ENCODE measurements around the gene DEPP1.

DEPP1 gene

GRCh38 chr10:44971935-44972757 lies 6.5 kb downstream of the DEPP1 start:
- DNase-seq (ENCODE audit: low read depth) = no peak
- TF ChIP-seq CTCF (IDR thresholded peaks at IDR 0.05; ENCODE audit: low read depth, low read length) (no peak), MYC (IDR thresholded peaks at IDR 0.05; ENCODE audit: low read depth, low read length) (no peak), MAX (IDR thresholded peaks at IDR 0.05; ENCODE audit: low read depth, low read length) (no peak), POLR2A (IDR thresholded peaks at IDR 0.05; ENCODE audit: extremely low read depth, insufficient read length) (no peak)
- no peak overlapping the region for H3K4me3 ChIP-seq (ENCODE audit: low read depth, low read length)

- TF ChIP-seq MAX (IDR thresholded peaks at IDR 0.05; ENCODE audit: low read depth, low read length) (no peak), POLR2A (IDR thresholded peaks at IDR 0.05; ENCODE audit: extremely low read depth, insufficient read length) (no peak), MYC (IDR thresholded peaks at IDR 0.05; ENCODE audit: low read depth, low read length) (no peak), CTCF (IDR thresholded peaks at IDR 0.05; ENCODE audit: low read depth, low read length) (no peak)
- no peak overlapping the region for H3K4me3 ChIP-seq (ENCODE audit: low read depth, low read length)
- no peak for DNase-seq (ENCODE audit: low read depth)
Observed at GRCh38 chr10:44971434-44971833, 7.2 kb downstream of the DEPP1 start.

DNA sequence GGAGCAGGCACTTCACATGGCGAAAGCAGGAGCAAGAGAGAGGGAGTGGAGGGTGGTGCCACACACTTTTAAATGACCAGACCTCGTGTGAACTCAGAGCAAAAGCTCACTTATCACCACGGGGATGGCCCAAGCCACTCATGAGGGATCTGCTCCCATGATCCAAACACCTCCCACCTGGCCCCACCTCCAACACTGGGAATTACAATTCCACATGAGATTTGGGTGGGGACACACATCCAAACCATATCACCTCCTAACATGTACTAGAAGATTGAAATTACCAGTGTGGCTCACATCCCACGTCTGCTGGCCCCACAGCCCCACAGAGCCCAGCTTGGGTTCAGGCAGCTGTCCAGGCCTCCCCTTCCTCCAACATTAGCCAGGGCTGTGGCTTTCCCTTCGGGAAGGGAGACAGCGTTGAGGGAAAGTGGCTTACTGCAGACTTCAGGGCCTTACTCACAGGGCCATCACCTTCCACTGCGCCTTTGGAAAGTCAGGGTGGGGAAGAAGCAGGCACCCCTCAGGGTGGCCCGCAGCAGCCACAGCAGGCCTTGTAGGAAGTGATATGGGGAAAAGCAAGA lies 7.7 kb downstream of the DEPP1 start:
- DNase-seq (ENCODE audit: low read depth) = no peak
- TF ChIP-seq MAX (IDR thresholded peaks at IDR 0.05; ENCODE audit: low read depth, low read length) = no peak
- TF ChIP-seq CTCF (IDR thresholded peaks at IDR 0.05; ENCODE audit: low read depth, low read length) = no peak
- TF ChIP-seq POLR2A (IDR thresholded peaks at IDR 0.05; ENCODE audit: extremely low read depth, insufficient read length) = no peak
- no peak for TF ChIP-seq MYC (IDR thresholded peaks at IDR 0.05; ENCODE audit: low read depth, low read length)

GRCh38 chr10:44969854-44970253 lies 8.8 kb downstream of the DEPP1 start:
- no peak for DNase-seq (ENCODE audit: low read depth)
- H3K4me3 ChIP-seq (ENCODE audit: low read depth, low read length) = no peak overlapping the region
- TF ChIP-seq CTCF (IDR thresholded peaks at IDR 0.05; ENCODE audit: low read depth, low read length) (no peak), MYC (IDR thresholded peaks at IDR 0.05; ENCODE audit: low read depth, low read length) (no peak), POLR2A (IDR thresholded peaks at IDR 0.05; ENCODE audit: extremely low read depth, insufficient read length) (no peak), MAX (IDR thresholded peaks at IDR 0.05; ENCODE audit: low read depth, low read length) (no peak)

More for the DNA sequence above, 7.7 kb downstream of the DEPP1 start:
- H3K4me3 ChIP-seq (ENCODE audit: low read depth, low read length) = no peak overlapping the region

GRCh38 chr10:44968500-44969400 lies 9.9 kb downstream of the DEPP1 start:
- TF ChIP-seq MYC (IDR thresholded peaks at IDR 0.05; ENCODE audit: low read depth, low read length) (peak; percentile 62; the same call in 1 of the 2 replicates), CTCF (IDR thresholded peaks at IDR 0.05; ENCODE audit: low read depth, low read length) (no peak), MAX (IDR thresholded peaks at IDR 0.05; ENCODE audit: low read depth, low read length) (peak; percentile 56; the same call in 1 of the 2 replicates), POLR2A (IDR thresholded peaks at IDR 0.05; ENCODE audit: extremely low read depth, insufficient read length) (no peak)
- DNase-seq (ENCODE audit: low read depth) = peak; percentile 98
- peak overlapping the region; percentile 46 for H3K4me3 ChIP-seq (ENCODE audit: low read depth, low read length)
